Midbrain (tissue), 1 donor: ENCODE data around the gene SNTB2.
"Not testable (repeated sequence)": the region's sequence is repeated elsewhere in the genome, so short reads cannot be mapped to it uniquely, and the experiment has no call there.

Experiments
- DNase-seq: peaks from one replicate; lab custom pipeline; 2025; lab: John Stamatoyannopoulos, UW

The SNTB2 gene

GRCh38 chr16:69186642-69187445 is at the start of gene SNTB2:
TSS of gene SNTB2 (plus strand) at chr16:69187164. CDS start at chr16:69187167, 3 bp downstream.
- DNase-seq: peak; percentile 94

DNA sequence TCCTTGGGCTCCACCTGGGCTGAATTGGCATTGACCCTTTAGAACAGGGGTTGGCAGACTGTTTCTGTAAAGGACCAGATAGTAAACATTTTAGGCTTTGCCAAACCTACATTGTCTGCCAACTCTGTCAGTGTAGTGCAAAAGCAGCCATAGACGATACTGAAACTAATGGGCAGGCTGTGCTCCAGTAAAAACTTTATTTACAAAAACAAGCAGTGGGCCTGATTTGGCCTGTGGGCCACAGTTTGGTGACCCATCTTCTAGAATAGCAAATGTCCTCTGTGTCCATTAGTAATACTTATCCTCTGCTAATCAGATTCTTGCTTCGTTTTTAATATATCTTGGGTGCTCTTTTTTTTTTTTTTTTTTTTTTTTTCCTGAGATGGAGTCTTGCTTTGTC is 48.4 kb upstream of the SNTB2 start:
- DNase-seq: no peak

- not testable (repeated sequence) for DNase-seq
Measured at GRCh38 chr16:69139464-69139863, 47.5 kb upstream of the SNTB2 start.

DNA sequence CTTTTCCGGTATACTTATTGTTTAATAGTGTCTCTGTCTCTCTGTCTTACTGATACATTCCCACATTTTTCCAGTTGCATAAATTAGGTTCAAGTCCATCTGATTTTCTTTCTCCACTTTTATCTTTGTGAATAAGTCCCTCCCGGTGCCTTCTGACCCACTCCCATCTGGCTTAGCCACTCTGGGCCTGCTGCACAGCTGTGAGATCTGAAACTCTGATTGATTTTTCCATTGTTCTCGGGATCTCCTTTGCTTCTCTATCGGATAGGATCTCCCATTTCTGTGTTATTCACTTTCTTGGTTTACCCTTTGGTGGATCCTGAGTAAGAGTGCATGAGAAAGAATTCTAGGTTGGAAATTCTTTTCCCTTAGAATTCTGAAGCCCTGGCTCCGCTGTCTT is 46.0 kb upstream of the SNTB2 start:
- DNase-seq: no peak

GRCh38 chr16:69141936-69142335 is 45.0 kb upstream of the SNTB2 start:
- no peak for DNase-seq

DNA sequence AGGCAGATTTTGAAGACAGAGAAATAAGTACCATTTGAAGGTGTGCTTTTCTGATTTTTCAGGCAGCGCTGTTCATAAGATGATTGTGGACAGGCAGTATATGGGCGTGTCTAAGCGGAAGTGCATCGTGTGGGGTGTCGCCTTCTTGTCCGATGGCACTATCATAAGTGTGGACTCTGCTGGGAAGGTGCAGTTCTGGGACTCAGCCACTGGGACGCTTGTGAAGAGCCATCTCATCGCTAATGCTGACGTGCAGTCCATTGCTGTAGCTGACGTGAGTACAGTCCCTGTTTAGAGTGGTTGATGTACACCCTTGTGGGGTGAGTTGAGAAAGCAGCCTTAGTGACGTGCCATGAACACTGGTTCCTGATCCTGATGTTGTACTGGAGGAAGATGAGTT is 43.8 kb upstream of the SNTB2 start:
- no peak for DNase-seq

DNA sequence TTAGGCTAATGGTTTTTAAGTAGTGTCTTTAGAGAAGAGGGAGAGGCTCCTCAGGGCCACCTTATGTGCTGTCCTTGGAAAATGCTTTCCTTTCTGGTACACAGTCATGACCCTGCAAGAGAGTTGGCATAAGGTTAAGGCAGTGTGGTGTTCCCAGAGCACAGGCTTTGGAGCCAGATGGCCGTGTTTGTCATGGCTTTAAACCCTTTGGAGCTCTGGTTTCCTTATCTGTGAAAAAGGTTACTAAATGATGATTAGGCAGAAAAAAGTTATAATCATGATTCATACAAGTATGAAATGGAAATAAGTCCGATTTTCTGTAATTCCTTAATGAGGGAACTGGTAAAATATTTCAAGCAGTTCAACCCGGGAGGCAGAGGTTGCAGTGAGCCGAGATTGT is 41.3 kb upstream of the SNTB2 start:
- no peak for DNase-seq

GRCh38 chr16:69149621-69150020 is 37.3 kb upstream of the SNTB2 start:
- DNase-seq: not testable (repeated sequence)

DNA sequence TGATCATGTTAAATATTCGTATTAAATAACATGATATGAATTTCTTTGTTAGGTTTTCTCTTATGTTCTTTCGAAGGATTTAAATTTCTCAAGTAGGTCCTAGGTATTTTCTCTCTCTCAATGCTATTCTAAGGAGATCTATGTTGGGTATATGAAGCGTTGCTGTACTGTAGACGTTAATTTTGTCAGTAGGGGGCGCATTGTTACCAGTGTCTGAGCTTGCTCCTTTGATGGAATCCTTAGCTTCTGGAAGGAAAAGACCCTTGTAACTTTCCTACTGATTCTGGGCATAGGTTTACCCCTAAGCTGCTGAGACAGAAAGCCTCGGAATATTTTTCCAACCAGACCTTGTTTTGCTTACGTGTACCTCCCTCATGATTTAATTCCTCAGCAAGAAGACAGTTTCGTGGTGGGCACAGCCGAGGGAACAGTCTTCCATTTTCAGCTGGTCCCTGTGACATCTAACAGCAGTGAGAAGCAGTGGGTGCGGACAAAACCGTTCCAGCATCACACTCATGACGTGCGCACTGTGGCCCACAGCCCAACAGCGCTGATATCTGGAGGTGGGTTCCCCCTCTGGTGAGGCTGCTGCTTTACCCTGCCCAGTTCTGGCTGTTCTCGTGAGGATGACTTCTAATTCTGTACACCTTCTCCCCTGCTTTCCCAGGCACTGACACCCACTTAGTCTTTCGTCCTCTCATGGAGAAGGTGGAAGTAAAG is 36.7 kb upstream of the SNTB2 start:
- DNase-seq: peak; percentile 70

DNA sequence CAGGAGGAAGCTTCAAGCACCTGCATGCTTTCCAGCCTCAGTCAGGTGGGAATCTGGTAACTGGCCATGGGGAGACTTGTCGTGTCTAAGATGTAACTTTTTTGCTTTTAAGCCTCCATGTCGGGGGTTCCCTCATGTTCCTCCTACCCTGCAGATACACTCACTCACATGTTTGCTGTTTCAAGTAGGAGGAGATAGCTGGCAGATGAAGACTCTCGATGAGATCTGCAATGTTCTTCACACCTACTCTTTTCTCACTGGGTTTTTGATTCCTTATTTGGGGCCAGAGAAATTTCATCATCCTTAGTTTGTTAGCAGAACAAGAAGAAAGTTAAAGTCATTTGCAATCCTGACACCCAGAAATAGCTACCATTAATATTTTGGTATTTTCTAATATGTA is 29.8 kb upstream of the SNTB2 start:
- no peak for DNase-seq

GRCh38 chr16:69160192-69160591 is 26.8 kb upstream of the SNTB2 start:
- DNase-seq: no peak

GRCh38 chr16:69165584-69165983 is 21.4 kb upstream of the SNTB2 start:
- no peak for DNase-seq

DNA sequence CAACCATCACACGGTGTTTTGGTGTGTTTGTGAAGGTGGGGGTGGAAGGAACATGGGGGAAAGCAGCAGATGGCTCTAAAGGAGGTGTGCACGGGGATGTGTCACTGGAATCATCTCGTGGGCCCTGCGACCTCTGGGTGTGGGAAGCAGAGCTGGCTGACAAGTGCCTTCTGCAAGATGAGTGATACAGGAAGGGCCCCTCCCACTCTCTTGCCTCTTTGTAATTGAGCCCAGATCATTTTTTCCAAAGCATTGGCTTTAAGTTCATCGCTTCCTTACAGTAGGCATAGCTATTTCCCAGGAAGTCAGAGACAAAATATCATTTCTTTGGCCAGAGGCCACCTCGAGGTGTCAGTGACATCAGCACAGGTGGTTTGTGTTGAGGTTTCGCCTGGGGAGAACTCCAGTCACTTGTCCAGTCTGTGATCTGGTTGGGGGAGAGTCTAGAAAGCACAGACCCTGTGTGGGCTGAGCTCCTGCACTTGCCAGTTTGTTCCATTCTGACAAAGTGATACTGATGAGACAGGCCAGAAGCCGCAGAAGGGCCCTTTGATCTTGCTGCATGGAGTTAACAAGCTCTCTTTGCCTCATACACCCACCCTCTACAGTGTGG is 20.6 kb upstream of the SNTB2 start:
- DNase-seq: no peak

- no peak for DNase-seq
Measured at GRCh38 chr16:69166946-69167930, 19.7 kb upstream of the SNTB2 start.

- DNase-seq: no peak
Measured at GRCh38 chr16:69169051-69169450, 17.9 kb upstream of the SNTB2 start.

DNA sequence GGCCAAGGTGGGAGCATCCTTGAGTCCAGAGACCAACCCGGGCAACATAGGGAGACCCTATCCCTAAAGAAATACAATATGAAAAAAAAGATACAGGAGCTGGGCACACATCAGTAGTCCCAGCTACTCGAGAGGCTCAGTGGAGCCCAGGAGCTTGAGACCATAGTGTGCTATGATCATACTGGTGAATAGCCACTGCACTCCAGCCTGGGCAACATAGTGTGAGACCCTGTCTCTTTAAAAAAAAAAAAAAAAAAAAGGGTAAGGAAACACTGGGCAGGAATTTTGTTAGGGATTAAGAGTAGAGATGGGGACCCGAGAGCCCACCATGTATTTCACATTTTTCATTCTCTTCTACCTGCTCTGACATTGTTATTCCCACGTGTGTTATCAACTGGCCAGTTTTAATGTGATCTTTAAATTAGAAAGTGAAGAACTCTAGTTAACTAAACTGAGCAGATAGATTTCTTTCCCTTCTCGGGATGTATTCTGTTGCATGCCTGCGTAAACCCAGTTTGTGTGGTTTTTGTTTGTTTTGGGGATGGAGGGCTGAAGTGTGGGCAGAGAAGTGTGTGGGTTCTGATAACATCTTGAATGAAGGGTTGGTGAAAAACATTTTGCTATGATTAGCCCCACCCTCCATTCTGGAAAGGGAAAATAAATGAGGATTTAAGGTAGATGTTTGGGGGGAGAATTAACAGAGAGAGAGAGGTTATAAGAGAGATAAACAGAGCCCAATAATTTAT is 17.2 kb upstream of the SNTB2 start:
- DNase-seq: no peak

- DNase-seq: peak; percentile 17
Measured at GRCh38 chr16:69171325-69172084, 15.5 kb upstream of the SNTB2 start.

DNA sequence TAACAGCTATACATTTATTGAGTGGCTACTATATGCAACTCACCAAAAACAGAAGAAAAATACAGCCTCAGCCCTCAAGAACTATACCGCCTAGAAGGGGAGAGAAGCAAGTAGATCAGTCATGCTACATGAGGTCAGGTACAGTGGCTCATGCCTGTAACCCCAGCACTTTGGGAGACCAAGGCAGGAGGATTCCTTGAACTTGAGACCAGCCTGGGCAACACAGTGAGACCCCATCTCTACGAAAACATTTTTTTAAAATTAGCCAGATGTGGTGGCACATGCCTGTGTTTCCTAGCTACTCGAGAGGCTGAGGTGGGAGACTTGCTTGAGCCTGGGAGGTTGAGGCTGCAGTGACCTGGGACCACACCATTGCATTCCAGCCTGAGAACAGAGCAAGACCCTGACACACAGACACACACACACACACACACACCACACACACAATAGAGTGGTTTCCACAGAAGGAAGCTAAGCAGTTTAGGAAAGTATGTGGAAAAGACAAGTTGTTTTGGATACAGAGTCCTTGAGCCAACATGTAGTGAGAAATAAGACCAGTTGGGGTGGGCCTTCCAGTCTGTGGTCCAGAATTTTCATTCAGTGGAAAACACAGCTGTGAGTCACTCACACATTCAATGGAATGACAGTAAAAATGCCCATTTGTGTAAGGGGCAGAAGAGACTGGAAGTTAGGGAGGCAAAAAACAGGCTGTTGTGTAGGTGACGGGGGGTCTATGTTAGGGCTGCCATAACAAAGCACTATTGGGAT is 10.7 kb upstream of the SNTB2 start:
- no peak for DNase-seq

GRCh38 chr16:69179328-69180010 is 7.5 kb upstream of the SNTB2 start:
- DNase-seq: peak; percentile 14
